NOMO-1 (cell line): ENCODE data around the gene ZAR1L.

ENCODE experiments used
- DNase-seq, 2 experiments: peaks; one replicate each; lab custom pipeline; 2025; ENCODE audit not compliant: unreplicated experiment in 2 of 2; lab: John Stamatoyannopoulos, UW

ZAR1L gene

GRCh38 chr13:32302461-32302860 lies 12.7 kb downstream of the ZAR1L start:
- DNase-seq = no peak

GRCh38 chr13:32300920-32301319 lies 14.2 kb downstream of the ZAR1L start:
- DNase-seq = no peak

- DNase-seq = no peak
Measured at GRCh38 chr13:32300406-32300805, 14.8 kb downstream of the ZAR1L start.

- no peak for DNase-seq
Measured at GRCh38 chr13:32299893-32300292, 15.3 kb downstream of the ZAR1L start.

GRCh38 chr13:32298695-32299094 lies 16.5 kb downstream of the ZAR1L start:
- DNase-seq = no peak

GRCh38 chr13:32297206-32297605 lies 18.0 kb downstream of the ZAR1L start:
- DNase-seq = no peak

GRCh38 chr13:32285633-32285965 lies 29.6 kb downstream of the ZAR1L start:
- no peak for DNase-seq

- no peak for DNase-seq
Measured at GRCh38 chr13:32284927-32285632, 30.1 kb downstream of the ZAR1L start.

- DNase-seq = no peak
Measured at GRCh38 chr13:32282096-32282711, 33.0 kb downstream of the ZAR1L start.

GRCh38 chr13:32281096-32281495 lies 34.1 kb downstream of the ZAR1L start:
- no peak for DNase-seq

GRCh38 chr13:32278426-32278825 lies 36.7 kb downstream of the ZAR1L start:
- DNase-seq = no peak

GRCh38 chr13:32277839-32278238 lies 37.3 kb downstream of the ZAR1L start:
- no peak for DNase-seq

GRCh38 chr13:32272021-32272683 lies 43.0 kb downstream of the ZAR1L start:
- no peak for DNase-seq

- peak in 1 of 2 experiments; percentile 31 for DNase-seq
Measured at GRCh38 chr13:32267836-32268439, 47.2 kb downstream of the ZAR1L start.

GRCh38 chr13:32266130-32266529 lies 49.0 kb downstream of the ZAR1L start:
- no peak for DNase-seq

GRCh38 chr13:32265726-32266125 lies 49.4 kb downstream of the ZAR1L start:
- DNase-seq = no peak

- no peak for DNase-seq
Measured at GRCh38 chr13:32264407-32264806, 50.8 kb downstream of the ZAR1L start.

- no peak for DNase-seq
Measured at GRCh38 chr13:32262619-32263018, 52.5 kb downstream of the ZAR1L start.

GRCh38 chr13:32262165-32262564 lies 53.0 kb downstream of the ZAR1L start:
- no peak for DNase-seq

- no peak for DNase-seq
Measured at GRCh38 chr13:32261567-32261966, 53.6 kb downstream of the ZAR1L start.

- DNase-seq = no peak
Measured at GRCh38 chr13:32259116-32259515, 56.0 kb downstream of the ZAR1L start.

GRCh38 chr13:32257649-32258048 lies 57.5 kb downstream of the ZAR1L start:
- DNase-seq = no peak
